HCT116 (cell line): ENCODE data around the gene PLA2G2A. TPM values are rescaled to one million over a fixed set of nuclear protein-coding genes. Genes with fewer than 3 reads are reported as not detected.

Experiments
- ATAC-seq: fragments of 200-7000 bp; cut with Tn5 transposase; 2 replicates; pipeline ENCODE4 v1.9.1; 2020; ENCODE audit warnings: mild to moderate bottlenecking, moderate library complexity
- BruUV-seq: library from RNA; stranded (reverse); fragments of 400-500 nt; replicated peaks from 2 replicates; lab custom pipeline; 2021; lab: Mats Ljungman, UMichigan
- CTCF ChIA-PET: fragments of 300-600 bp; sonication (Branson Sonifier 250); formaldehyde crosslinking; loops from one replicate; lab custom pipeline; 2021; ENCODE audit warnings: antibody characterized with exemption; lab: Charles Lee
- POLR2A ChIA-PET: fragments of 300-600, 350-600 bp; sonication (Branson Sonifier 250); formaldehyde crosslinking; loops from one replicate; lab custom pipeline; 2021; ENCODE audit warnings: antibody characterized with exemption; lab: Charles Lee
- RAD21 ChIA-PET, 2 experiments: fragments of 300-600 bp; sonication (Branson Sonifier 250); formaldehyde crosslinking; loops; one replicate each; lab custom pipeline; 2023; ENCODE audit warnings: low total read pairs in 2 of 2; ENCODE audit not compliant: uncharacterized antibody in 2 of 2, unreplicated experiment in 2 of 2, low non-redundant PET in 1 of 2; lab: Charles Lee
- DNase-seq: peaks from one replicate; pipeline ENCODE4 v3.0.0-alpha.2; 2010; ENCODE audit warnings: low read depth, low spot score
- H2AFZ ChIP-seq: fragments of 200-600 bp; shearing (Covaris generic), sonication (generic); 2 replicates; pipeline ENCODE4 v1.6.1; 2017; ENCODE audit warnings: low read depth, mixed run types, mixed read lengths, antibody characterized with exemption, low read length; ENCODE audit not compliant: poor library complexity, severe bottlenecking
- H3K27ac ChIP-seq: 2 replicates; pipeline ENCODE4 v1.5.1; 2012; ENCODE audit warnings: low read depth, low read length
- H3K27me3 ChIP-seq: fragments of 200-600 bp; sonication (generic); 2 replicates; pipeline ENCODE4 v1.6.1; 2016; ENCODE audit warnings: mixed run types, low read length, mixed read lengths; ENCODE audit not compliant: insufficient read depth
- H3K36me3 ChIP-seq, 2 experiments: fragments of 200-500 bp in 1 of 2; fragments of 200-600 bp in 1 of 2; sonication (Bioruptor generic) in 1 of 2; sonication (generic) in 1 of 2; 2 replicates each; pipeline versions ENCODE4 v1.5.1 to v1.6.1; 2014 to 2016; ENCODE audit warnings: low read length in 2 of 2, inconsistent platforms in 1 of 2, mixed read lengths in 1 of 2, mixed run types in 1 of 2; ENCODE audit not compliant: insufficient read depth in 2 of 2, control insufficient read depth in 1 of 2
- H3K4me1 ChIP-seq, 2 experiments: fragments of 200-600 bp in 1 of 2; sonication (generic) in 1 of 2; 2 replicates each; pipeline versions ENCODE4 v1.5.1 to v1.6.1; 2012 to 2017; ENCODE audit warnings: low read length in 2 of 2, inconsistent platforms in 1 of 2, mild to moderate bottlenecking in 1 of 2, mixed read lengths in 1 of 2, mixed run types in 1 of 2, moderate library complexity in 1 of 2; ENCODE audit not compliant: insufficient read depth in 2 of 2, control insufficient read depth in 1 of 2
- H3K4me2 ChIP-seq: fragments of 200-600 bp; sonication (generic); 2 replicates; pipeline ENCODE4 v1.6.1; 2017; ENCODE audit warnings: mixed run types, low read length, mixed read lengths
- H3K4me3 ChIP-seq, 2 experiments: fragments of 200-600 bp in 1 of 2; sonication (generic) in 1 of 2; replicated peaks in 1 of 2; 2 replicates each; pipeline ENCODE4 v1.5.1; 2011 to 2016; ENCODE audit warnings: low read length in 2 of 2, control low read depth in 1 of 2, low read depth in 1 of 2, mild to moderate bottlenecking in 1 of 2, mixed read lengths in 1 of 2, mixed run types in 1 of 2
- H3K79me2 ChIP-seq: fragments of 200-600 bp; sonication (generic); 2 replicates; pipeline ENCODE4 v1.6.1; 2017; ENCODE audit warnings: mild to moderate bottlenecking, mixed run types, low read length, moderate library complexity, mixed read lengths; ENCODE audit not compliant: insufficient read depth
- H3K9ac ChIP-seq: fragments of 200-600 bp; sonication (generic); 2 replicates; pipeline ENCODE4 v1.6.1; 2016; ENCODE audit warnings: low read length, mixed read lengths
- H3K9me2 ChIP-seq: fragments of 200-600 bp; sonication (generic), shearing (Covaris generic); 2 replicates; pipeline ENCODE4 v1.6.1; 2017; ENCODE audit warnings: mixed run types, mild to moderate bottlenecking, moderate library complexity; ENCODE audit not compliant: insufficient read depth
- H3K9me3 ChIP-seq, 2 experiments: fragments of 200-500 bp in 1 of 2; fragments of 200-600 bp in 1 of 2; sonication (Bioruptor generic) in 1 of 2; sonication (generic) in 1 of 2; 2 replicates each; pipeline ENCODE4 v1.6.1; 2014 to 2017; ENCODE audit warnings: low read length in 2 of 2, mixed read lengths in 2 of 2, inconsistent platforms in 1 of 2, low read depth in 1 of 2, mild to moderate bottlenecking in 1 of 2, mixed run types in 1 of 2, moderate library complexity in 1 of 2; ENCODE audit not compliant: control insufficient read depth in 1 of 2, insufficient read depth in 1 of 2
- H4K20me1 ChIP-seq: fragments of 200-600 bp; sonication (generic), shearing (Covaris generic); 2 replicates; pipeline ENCODE4 v1.6.1; 2017; ENCODE audit warnings: mixed run types, mild to moderate bottlenecking, moderate library complexity; ENCODE audit not compliant: insufficient read depth
- CBX3 ChIP-seq: IDR thresholded peaks from 2 replicates; pipeline ENCODE4 v1.6.1; 2012; ENCODE audit warnings: low read depth
- CEBPB ChIP-seq: IDR thresholded peaks from 2 replicates; pipeline ENCODE4 v1.6.1; 2012; ENCODE audit warnings: low read depth
- EGR1 ChIP-seq: IDR thresholded peaks from 2 replicates; pipeline ENCODE4 v1.6.1; 2012; ENCODE audit warnings: low read depth
- EZH2 ChIP-seq: fragments of 200-600 bp; sonication (generic); IDR thresholded peaks from 2 replicates; pipeline ENCODE4 v1.6.1; 2017; ENCODE audit warnings: antibody characterized with exemption, mixed run types
- EZH2phosphoT487 ChIP-seq: fragments of 200-600 bp; IDR thresholded peaks from 2 replicates; pipeline ENCODE4 v1.6.1; 2018; ENCODE audit warnings: antibody characterized with exemption, borderline replicate concordance
- FOSL1 ChIP-seq: IDR thresholded peaks from 2 replicates; pipeline ENCODE4 v1.6.1; 2012; ENCODE audit warnings: low read depth
- JUND ChIP-seq: IDR thresholded peaks from 2 replicates; pipeline ENCODE4 v1.6.1; 2012
- POLR2A ChIP-seq: IDR thresholded peaks from 2 replicates; pipeline ENCODE4 v1.7.0; 2011; ENCODE audit warnings: borderline replicate concordance; ENCODE audit not compliant: insufficient read depth, insufficient read length; ENCODE audit errors: extremely low read depth
- POLR2AphosphoS5 ChIP-seq: IDR thresholded peaks from 2 replicates; pipeline ENCODE4 v1.6.1; 2011; ENCODE audit warnings: mild to moderate bottlenecking, low read depth, low read length, moderate library complexity
- RAD21 ChIP-seq: IDR thresholded peaks from 2 replicates; pipeline ENCODE4 v1.6.1; 2012; ENCODE audit warnings: low read depth, mild to moderate bottlenecking
- SIN3A ChIP-seq: IDR thresholded peaks from 2 replicates; pipeline ENCODE4 v1.6.1; 2012; ENCODE audit warnings: low read depth
- SP1 ChIP-seq: IDR thresholded peaks from 2 replicates; pipeline ENCODE4 v1.6.1; 2012; ENCODE audit warnings: low read depth
- SRF ChIP-seq: IDR thresholded peaks from 2 replicates; pipeline ENCODE4 v1.6.1; 2012; ENCODE audit warnings: low read depth
- YY1 ChIP-seq: IDR thresholded peaks from 2 replicates; pipeline ENCODE4 v1.6.1; 2011; ENCODE audit warnings: low read length, low read depth, moderate library complexity, mild to moderate bottlenecking; ENCODE audit not compliant: insufficient replicate concordance; ENCODE audit errors: extremely low read depth
- ZNF274 ChIP-seq: fragments of 200-500 bp; sonication (Bioruptor generic); IDR thresholded peaks from 2 replicates; pipeline ENCODE4 v1.6.1; 2014; ENCODE audit warnings: mild to moderate bottlenecking, low read depth, low read length, inconsistent platforms
- intact Hi-C: fragments of 100-400 bp; cut with micrococcal nuclease; formaldehyde crosslinking; loops from 2 replicates; pipeline ENCODE4 v1.10.0; 2022
- total RNA-seq: library from RNA; stranded (reverse); gene quantifications from one replicate; pipeline ENCODE4 v1.2.1, GENCODE V29; 2021; ENCODE audit not compliant: unreplicated experiment
- TF ChIP-seq, protein P1 (sequence below): IDR thresholded peaks from 2 replicates; pipeline ENCODE4 v1.6.1; 2011; ENCODE audit warnings: mild to moderate bottlenecking, low read length, moderate library complexity; ENCODE audit not compliant: insufficient replicate concordance; ENCODE audit errors: extremely low read depth
- TF ChIP-seq, protein P2 (sequence below): IDR thresholded peaks from 2 replicates; pipeline ENCODE4 v1.6.1; 2012

Gene PLA2G2A
- total RNA-seq, 1 experiment from 2014 or later: not detected

DNA sequence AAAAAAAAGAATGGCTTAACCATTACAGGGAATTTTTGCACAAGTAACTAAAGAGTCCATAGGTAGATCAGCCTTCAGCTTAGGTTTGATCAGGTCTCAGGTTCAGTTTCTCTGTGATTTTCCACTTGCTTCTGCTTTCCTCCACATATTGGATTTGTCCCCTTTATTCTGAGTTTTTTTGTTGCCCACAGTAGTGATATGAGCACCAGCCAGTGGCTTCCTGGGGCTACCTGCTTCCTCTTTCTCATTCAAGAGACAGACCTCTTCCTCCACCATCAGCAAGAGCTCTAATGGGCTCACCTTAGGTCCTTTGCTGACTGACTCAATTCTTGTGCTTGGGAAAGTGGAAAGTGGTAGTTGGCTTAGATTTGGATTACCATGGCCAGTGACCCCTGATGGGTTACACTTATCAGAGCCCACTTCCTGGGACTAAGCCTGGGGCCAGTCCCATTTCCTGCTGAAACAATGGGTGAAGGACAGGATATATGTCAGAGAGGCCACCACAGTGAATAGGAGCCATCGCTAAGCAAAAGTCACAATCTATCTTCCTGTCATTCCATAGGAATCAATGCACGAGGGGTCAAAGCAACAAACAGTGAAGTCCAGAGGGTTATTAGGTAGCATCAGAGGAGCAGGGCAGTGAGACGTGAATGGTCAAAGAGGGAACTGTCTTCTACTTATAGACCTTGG lies 43.2 kb downstream of the PLA2G2A start:
- DNase-seq (no peak), ATAC-seq (no peak)
- Histone ChIP-seq H3K4me2 (no peak overlapping the region), H3K27me3 (no peaks in the 10 kb centered on the region), H3K36me3 (no peaks in the 10 kb centered on the region), H3K4me1 (no peaks in the 10 kb centered on the region), H3K9me3 (peaks cover 8 to 10% of the 10 kb centered on the region in 2 experiments; a peak in 3 of 4 replicates), H3K27ac (no peak overlapping the region), H3K9ac (no peak overlapping the region), H2AFZ (no peak overlapping the region), H4K20me1 (no peaks in the 10 kb centered on the region), H3K79me2 (no peaks in the 10 kb centered on the region), H3K4me3 (no peak overlapping the region), H3K9me2 (no peaks in the 10 kb centered on the region)
- POLR2A ChIA-PET: no interaction called here
- BruUV-seq: no TSS peak
- intact Hi-C loops: no loop called here
- TF ChIP-seq ZNF274 (no peak), POLR2A (no peak), CEBPB (no peak), RAD21 (no peak), JUND (no peak), SRF (no peak), EZH2 (no peak), SP1 (no peak), YY1 (no peak), EZH2phosphoT487 (no peak), EGR1 (no peak), CBX3 (no peak), POLR2AphosphoS5 (no peak), SIN3A (no peak), FOSL1 (no peak)
- TF ChIP-seq, protein P1, sequence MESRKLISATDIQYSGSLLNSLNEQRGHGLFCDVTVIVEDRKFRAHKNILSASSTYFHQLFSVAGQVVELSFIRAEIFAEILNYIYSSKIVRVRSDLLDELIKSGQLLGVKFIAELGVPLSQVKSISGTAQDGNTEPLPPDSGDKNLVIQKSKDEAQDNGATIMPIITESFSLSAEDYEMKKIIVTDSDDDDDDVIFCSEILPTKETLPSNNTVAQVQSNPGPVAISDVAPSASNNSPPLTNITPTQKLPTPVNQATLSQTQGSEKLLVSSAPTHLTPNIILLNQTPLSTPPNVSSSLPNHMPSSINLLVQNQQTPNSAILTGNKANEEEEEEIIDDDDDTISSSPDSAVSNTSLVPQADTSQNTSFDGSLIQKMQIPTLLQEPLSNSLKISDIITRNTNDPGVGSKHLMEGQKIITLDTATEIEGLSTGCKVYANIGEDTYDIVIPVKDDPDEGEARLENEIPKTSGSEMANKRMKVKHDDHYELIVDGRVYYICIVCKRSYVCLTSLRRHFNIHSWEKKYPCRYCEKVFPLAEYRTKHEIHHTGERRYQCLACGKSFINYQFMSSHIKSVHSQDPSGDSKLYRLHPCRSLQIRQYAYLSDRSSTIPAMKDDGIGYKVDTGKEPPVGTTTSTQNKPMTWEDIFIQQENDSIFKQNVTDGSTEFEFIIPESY: no peak
- TF ChIP-seq, protein P2, sequence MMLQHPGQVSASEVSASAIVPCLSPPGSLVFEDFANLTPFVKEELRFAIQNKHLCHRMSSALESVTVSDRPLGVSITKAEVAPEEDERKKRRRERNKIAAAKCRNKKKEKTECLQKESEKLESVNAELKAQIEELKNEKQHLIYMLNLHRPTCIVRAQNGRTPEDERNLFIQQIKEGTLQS: no peak
- RAD21 ChIA-PET: no interaction called here
- CTCF ChIA-PET: no interaction called here
